HG03469 (cell line): ENCODE results near the gene ANK2.

Experiments used
- ATAC-seq: cut with Tn5 transposase; IDR thresholded peaks from one replicate; pipeline ENCODE4 v1.9.1; 2021; ENCODE audit warnings: mild to moderate bottlenecking, moderate library complexity, moderate number of reproducible peaks; ENCODE audit not compliant: unreplicated experiment

ANK2 gene

DNA sequence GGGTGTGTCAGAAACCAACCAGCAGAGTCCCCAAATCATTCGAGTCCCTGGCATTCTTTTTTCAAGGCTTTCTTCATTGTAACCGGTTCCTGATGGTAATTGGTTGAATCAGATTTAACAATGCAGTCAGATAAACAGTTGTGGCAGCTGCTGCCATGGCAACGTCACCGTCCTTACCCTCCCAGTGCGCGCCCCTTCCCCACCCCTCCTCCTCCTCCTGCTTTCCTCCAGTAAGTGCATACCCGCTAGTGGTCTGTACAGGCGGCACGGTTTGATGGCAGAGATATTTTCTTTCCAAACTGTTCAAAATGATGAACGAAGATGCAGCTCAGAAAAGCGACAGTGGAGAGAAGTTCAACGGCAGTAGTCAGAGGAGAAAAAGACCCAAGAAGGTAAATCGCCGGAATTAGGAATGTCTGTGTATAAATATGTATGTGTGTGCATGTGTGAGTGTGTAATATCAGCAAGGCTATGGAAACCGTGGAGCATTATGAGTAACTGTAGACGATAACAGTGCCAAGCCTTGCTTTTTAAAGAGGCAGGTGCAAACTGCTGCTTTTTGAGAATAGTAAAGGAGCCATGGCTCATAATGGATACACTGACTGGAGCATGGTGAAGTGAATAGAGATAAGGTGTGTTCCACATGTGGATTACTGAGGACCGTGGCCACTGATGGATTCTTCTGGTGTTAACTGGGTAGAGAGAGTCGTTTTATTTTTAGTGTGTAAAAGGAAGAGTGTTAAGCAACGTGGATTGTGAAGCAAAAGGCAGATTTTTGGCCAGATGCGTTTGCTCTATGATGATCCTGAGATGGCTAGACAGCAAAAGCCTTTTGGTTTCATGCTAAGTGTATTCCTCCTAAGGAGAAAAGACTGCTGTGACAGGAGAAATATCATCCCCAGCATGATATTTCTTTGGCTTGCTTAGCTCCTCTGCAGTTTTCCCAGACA is at the start of gene ANK2:
Gene ANK2, plus strand, starts transcription at position 233 of the 950 bp plus-strand sequence. Its CDS starts 76 bp downstream, at position 309.
- ATAC-seq: no peak

DNA sequence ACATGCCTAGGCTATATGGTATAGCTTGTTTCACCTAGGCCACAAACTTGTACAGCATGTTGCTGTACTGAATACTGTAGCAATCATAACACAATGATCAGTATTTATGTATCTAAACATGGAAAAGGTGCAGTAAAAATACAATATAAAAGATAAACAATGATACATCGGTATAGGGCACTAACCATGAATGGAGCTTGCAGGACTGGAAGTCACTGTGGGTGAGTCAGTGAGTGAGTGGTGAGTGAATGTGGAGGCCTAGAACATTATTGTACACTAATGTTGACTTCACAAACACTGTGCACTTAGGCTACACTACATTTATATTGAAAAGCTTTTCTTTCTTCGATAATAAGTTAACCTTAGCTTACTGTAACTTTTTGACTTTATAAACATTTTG is 45.6 kb upstream of the ANK2 start:
- ATAC-seq: no peak

GRCh38 chr4:113004655-113005054 is 44.8 kb upstream of the ANK2 start:
- ATAC-seq: no peak

- ATAC-seq: no peak
Observed at GRCh38 chr4:113006632-113007031, 42.8 kb upstream of the ANK2 start.

GRCh38 chr4:113007151-113007550 is 42.3 kb upstream of the ANK2 start:
- ATAC-seq: no peak

GRCh38 chr4:113008135-113008534 is 41.3 kb upstream of the ANK2 start:
- no peak for ATAC-seq

DNA sequence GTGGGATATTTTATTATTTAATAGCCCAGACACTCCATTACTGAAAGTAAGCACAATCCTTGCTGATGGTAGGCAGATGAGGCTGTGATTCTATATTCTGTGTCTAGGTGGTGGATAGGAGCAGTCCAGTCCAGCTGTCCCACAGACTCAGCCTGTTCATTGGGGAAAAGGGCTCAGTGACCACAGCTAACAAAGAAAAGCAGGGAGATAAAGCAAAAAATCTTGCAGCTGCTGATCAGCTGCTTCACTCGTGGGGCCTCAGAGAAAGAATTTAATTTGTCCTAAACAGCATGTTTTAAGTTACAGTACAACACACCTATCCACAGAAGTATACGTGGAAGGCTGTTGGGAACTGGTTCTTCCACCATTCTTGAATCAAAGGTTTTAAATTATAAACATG is 40.7 kb upstream of the ANK2 start:
- ATAC-seq: no peak

DNA sequence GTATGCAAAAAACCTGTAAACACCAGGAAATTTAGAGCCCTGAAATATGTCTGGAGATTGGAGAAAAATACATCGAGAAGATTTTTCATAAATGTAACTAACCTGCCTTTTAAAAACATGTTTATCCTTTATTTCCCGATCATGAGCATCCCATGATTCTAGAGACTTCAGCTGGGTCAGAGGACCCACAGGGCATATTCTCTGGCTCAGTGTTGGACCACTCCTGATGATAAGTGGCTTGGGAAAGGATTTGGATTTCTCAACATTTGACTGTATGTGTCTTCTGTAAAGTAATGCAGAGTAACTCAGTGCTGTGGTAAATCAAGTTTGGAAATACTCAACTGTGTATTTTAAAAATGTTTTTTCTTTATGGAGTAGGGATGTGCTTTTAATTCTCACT is 40.0 kb upstream of the ANK2 start:
- ATAC-seq: no peak

DNA sequence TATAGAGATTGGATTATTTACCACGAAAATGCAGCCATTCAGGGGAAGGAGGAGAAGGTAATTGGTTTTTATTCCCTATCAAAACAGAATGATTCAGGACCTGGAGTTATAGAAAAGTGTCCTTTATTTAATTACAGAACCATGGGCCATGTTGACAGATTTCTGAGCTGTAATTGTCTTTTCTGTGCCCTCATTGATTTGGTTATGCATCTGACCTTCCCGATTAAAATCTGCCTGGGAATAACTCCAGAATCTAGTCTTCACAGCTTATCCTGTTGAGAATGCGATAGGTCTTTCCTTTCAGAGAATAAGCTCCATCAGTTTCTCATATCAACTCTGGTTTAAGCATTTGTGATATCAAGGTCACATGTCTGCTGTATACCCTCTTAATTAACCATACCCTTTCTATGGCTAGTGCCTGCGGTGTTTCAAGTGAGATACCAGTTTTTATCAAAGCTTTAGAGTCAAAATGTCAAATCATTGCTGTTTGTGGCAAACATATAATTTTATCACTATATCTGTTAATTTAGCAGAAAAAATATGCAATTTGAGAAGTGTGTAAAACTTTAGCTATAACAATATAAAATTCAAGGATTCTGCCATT is 37.2 kb upstream of the ANK2 start:
- no peak for ATAC-seq

DNA sequence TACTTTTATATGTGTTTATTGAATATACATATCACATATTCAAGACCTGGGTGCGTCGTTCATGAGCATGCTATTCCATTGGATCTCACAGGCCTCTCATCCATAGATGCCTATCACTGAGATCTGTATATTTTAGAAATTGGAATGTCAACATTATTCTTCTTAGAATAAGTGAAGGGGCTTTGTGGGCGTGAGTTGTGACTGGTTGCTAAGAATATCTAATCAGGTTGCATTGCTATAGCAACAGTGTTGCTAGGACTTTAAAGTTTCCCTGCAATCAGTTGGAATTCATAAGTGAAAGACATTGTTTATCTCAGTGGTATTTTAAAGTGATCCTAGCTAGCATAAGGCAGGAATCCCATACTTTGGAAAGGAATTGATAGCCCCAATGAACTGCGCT is 36.7 kb upstream of the ANK2 start:
- ATAC-seq: no peak

DNA sequence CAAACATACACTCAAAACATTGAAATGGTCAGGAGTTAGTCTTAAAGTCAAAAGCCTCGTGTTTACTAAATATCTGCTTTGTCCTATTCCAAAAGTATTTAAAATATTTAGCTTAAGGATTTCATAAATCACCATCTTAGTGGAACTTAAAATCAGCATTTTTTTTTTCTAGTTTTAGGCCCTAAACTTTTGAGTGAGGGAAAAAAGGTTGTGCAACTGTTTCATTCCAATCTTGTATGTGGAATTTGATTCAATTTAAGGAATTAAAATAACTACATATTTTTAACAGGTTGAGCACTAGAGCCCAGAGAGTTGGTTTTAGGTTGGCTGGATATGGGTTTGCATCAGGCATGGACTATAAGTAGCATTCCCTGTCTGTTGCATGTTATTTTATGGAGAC is 35.7 kb upstream of the ANK2 start:
- ATAC-seq: no peak

GRCh38 chr4:113016377-113016776 is 33.1 kb upstream of the ANK2 start:
- ATAC-seq: no peak

DNA sequence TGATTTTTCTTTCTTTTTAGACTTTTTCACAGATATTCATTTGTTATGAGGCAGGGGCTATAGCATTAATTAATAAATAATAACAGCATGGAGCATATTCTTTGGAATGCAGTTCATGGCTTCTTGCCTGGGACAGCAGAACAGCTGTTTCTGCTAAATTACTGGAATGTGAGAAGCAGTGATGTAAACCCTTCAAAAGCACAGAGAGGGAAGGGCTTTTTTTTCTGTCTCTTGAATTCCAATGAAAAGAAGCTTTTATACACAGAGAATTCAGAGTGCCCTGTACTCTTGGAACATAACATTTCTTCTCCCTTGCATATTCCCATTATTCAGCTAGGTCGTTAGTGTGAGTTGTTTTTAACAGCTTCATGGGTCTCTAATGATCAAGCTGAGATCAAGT is 28.5 kb upstream of the ANK2 start:
- no peak for ATAC-seq

DNA sequence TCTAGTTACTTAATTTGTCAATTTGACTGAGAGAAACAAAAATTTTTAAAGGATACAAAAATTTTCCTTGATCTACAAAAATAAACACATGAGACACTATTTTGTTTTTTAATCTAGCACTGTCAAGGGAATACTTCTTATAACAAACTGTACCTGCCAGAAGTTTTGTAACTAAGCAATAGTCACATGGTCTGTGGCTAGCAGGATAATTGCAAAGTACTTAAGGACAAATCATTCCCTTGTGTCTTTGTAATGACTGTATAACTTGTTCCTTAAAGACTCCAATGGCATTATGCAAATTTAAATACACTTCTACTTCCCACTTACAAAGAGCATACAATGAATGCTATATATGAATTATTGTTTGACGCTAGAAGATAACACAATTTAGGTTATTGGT is 25.1 kb upstream of the ANK2 start:
- no peak for ATAC-seq

- no peak for ATAC-seq
Observed at GRCh38 chr4:113025416-113025815, 24.0 kb upstream of the ANK2 start.

- no peak for ATAC-seq
Observed at GRCh38 chr4:113026556-113026955, 22.9 kb upstream of the ANK2 start.

GRCh38 chr4:113028074-113028473 is 21.4 kb upstream of the ANK2 start:
- no peak for ATAC-seq

DNA sequence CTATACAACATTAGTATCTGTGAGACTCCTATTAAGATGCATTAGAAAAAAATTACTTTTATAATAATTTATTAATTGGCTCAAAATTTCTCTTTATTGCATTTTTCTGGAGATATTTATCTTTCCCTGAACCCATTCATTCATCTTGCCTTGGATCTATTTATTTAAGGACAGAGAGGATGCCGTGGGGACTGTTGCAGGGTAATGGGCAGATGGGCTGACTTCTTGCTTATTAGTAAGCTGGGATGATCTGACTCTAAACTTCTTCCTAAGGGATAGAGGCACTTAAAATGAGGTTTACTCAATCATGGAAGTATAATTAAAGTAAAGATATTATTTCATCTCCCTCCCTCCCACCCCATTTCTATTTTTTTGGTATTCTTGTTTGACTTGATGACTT is 18.2 kb upstream of the ANK2 start:
- ATAC-seq: no peak

- ATAC-seq: no peak
Observed at GRCh38 chr4:113040793-113041192, 8.7 kb upstream of the ANK2 start.

- ATAC-seq: no peak
Observed at GRCh38 chr4:113042502-113042901, 7.0 kb upstream of the ANK2 start.

DNA sequence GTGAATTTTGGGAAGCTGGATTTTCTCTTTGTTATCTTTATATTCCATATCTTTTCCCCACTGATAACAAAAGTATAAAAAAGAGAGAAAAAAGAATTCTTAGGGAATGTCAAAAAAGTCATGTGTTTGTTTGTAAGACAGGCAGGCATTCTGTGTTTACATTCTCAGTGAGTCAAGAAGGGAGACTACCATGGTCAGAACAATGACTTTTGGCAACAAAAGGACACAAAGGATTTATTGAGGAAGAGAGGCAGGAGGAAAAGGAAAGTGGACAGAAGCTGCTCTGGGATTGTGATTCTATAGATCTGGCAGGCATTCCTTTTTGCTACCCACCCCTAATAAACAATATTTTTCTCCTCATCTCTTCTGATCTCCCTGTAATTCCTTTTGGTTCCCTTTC is 5.9 kb upstream of the ANK2 start:
- no peak for ATAC-seq

- ATAC-seq: no peak
Observed at GRCh38 chr4:113050371-113050755, 910 bp downstream of the ANK2 start.
